Mucosa of descending colon (tissue), 3 donors: Measurements from ENCODE around the gene HACD3. TPM values are rescaled to one million over a fixed set of nuclear protein-coding genes. Genes with fewer than 3 reads are reported as not detected.

ENCODE experiments used
- ATAC-seq: fragments of 200-7000 bp; cut with Tn5 transposase; one replicate; pipeline ENCODE4 v1.9.1; 2020; ENCODE audit warnings: mild to moderate bottlenecking, moderate library complexity
- DNase-seq, 3 donors: peaks; one replicate each; pipeline ENCODE4 v3.0.0-alpha.2; 2020
- H3K36me3 ChIP-seq: fragments of 200-600 bp; one replicate; pipeline ENCODE4 v1.8.0; 2021; ENCODE audit warnings: low read depth, mild to moderate bottlenecking
- H3K4me1 ChIP-seq: fragments of 200-600 bp; one replicate; pipeline ENCODE4 v1.8.0; 2021; ENCODE audit warnings: low read depth, mild to moderate bottlenecking
- H3K4me3 ChIP-seq: fragments of 200-600 bp; one replicate; pipeline ENCODE4 v1.8.0; 2021; ENCODE audit warnings: mild to moderate bottlenecking
- H3K9me3 ChIP-seq: fragments of 200-600 bp; one replicate; pipeline ENCODE4 v1.8.0; 2021; ENCODE audit warnings: mild to moderate bottlenecking
- intact Hi-C, 2 donors: fragments of 100-400 bp; cut with DNase I in 1 of 2; cut with micrococcal nuclease in 1 of 2; formaldehyde crosslinking; loops; one replicate each; pipeline versions ENCODE4 v1.11.0 to v1.11.1; 2022; cut with DNase I, micrococcal nuclease
- total RNA-seq, 3 donors: library from RNA; stranded (reverse); fragmentation: NEBNext Ultra II Directional in 2 of 3; extraction: Animal tissue kit (Norgen Biotek cat#: 25700) in 2 of 3; gene quantifications; one replicate each; pipeline versions ENCODE4 v1.2.1 to v1.2.4, GENCODE V29; 2021 to 2023
- TF ChIP-seq, protein P1 (sequence below): fragments of 200-600 bp; IDR thresholded peaks from one replicate; pipeline ENCODE4 v1.8.0; 2022; ENCODE audit warnings: antibody characterized with exemption, mild to moderate bottlenecking
- donor health status: DM: no; HTN: no; CAD: no; lungs with moderate emphysema.
- donor health status: DM: no; HTN: no; CAD: no.
- donor health status: DM: no; HTN: yes; CAD: no.

The HACD3 gene
- total RNA-seq, 3 donors from 2014 or later = 26.2 to 31.2 (median 30.9) TPM

DNA sequence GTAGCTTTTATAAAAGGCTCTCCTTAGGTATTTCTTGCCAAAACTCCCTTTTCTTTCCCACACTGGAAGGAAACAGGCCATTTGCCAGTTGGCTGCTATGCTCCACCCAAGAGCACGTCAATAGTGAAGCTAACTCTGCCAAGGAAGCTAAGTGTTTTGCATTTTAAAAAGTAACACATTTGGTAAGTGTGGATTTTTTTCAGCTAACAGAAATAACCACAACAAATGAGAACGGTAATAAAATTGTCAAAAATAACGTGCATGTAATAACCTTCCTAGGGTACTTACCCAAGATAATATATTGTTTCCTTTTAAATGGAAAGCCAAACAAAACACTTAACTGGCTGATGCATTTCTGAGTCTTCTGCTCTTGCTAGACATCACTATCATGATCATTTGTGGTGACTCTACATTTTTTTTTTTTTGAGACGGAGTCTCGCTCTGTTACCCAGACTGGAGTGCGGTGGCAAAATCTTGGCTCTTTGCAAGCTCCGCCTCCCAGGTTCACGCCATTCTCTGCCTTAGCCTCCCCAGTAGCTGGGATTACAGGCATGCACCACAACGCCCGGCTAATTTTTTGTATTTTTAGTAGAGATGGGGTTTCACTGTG is 17.4 kb upstream of the HACD3 start:
- no peaks in the 10 kb centered on the region for H3K9me3 ChIP-seq
- intact Hi-C loops = no loop called here
- ATAC-seq = no peak
- TF ChIP-seq, protein P1, sequence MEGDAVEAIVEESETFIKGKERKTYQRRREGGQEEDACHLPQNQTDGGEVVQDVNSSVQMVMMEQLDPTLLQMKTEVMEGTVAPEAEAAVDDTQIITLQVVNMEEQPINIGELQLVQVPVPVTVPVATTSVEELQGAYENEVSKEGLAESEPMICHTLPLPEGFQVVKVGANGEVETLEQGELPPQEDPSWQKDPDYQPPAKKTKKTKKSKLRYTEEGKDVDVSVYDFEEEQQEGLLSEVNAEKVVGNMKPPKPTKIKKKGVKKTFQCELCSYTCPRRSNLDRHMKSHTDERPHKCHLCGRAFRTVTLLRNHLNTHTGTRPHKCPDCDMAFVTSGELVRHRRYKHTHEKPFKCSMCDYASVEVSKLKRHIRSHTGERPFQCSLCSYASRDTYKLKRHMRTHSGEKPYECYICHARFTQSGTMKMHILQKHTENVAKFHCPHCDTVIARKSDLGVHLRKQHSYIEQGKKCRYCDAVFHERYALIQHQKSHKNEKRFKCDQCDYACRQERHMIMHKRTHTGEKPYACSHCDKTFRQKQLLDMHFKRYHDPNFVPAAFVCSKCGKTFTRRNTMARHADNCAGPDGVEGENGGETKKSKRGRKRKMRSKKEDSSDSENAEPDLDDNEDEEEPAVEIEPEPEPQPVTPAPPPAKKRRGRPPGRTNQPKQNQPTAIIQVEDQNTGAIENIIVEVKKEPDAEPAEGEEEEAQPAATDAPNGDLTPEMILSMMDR = no peak
- peaks cover 6% of the 10 kb centered on the region for H3K4me1 ChIP-seq
- no peak overlapping the region for H3K4me3 ChIP-seq
- peak in 1 of 3 donors; percentile 49 for DNase-seq
- no peaks in the 10 kb centered on the region for H3K36me3 ChIP-seq

DNA sequence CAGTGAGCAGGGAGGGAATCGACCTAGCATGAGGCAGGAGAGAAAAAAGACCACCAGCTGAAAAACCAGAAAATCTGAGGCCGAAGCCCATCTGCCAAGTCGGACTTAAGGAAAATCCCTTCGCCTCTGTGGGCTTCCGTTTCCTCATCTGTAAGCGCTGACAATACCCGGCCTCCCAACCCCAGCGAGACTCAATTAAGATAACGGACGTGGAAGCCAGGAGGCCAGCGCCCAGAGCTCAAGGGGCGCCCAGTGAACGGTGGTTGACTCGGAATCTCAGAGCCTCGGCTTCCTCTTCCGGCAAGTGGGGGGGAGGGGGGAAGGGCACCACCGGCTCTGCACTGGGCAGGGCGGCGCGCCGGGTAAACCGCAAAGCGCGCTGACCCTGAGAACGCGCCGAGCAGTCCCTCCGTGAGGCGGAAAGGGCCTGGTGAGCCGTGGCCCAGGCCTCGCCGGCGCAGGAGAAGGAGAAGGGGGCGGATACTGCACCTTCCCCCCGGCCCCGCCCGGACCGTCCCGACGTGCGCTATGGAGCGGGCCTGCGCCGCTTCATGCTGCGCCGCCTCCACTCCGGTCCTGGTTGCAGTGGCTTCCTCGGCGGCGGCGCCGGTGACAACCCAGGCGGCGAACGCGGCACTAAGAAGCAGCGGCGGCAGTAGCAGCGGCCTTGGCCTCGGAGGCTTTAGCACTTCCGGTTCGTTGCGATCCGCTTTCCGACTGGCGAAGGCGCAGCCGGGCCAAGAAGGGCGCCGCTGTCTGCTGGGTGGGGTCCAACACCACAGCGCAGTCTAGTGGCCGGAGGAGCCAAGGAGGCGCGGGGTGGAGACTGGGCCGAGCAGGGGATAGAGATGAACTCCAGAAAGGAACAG is 13.0 kb upstream of the HACD3 start, which contains the start of gene DPP8:
TSS of gene DPP8 (minus strand) at position 693 of the 869 bp plus-strand sequence. CDS start 5,136 bp downstream, outside the sequence.
- TF ChIP-seq, protein P1 = peak; percentile 79
- peak; percentile 95 to 97 (median 96) for DNase-seq
- Histone ChIP-seq H3K9me3 (no peaks in the 10 kb centered on the region), H3K36me3 (no peaks in the 10 kb centered on the region), H3K4me3 (peak within 1 kb of the TSS; percentile 99), H3K4me1 (peaks cover 6% of the 10 kb centered on the region)
- peak; percentile 99 for ATAC-seq
- intact Hi-C loops = no loop called here

DNA sequence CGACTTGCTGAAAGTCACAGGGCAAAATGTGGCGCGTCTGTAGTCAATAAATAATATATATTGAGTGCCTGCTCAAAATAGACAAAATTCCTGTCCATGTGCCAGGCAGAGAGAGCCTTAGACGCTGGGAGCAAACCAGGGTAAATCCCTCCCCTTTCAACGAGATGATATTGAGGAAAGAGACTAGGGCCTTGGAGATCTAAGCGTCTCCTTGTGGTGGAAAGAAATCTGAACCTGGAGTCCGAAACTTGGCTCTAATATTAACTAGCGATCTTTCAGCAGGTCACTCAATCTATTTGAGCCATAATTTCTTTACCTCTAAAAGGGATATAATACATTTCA is 12.4 kb upstream of the HACD3 start:
- intact Hi-C loops = no loop called here
- no peak for ATAC-seq
- Histone ChIP-seq H3K4me3 (peak overlapping the region; percentile 99), H3K4me1 (peaks cover 6% of the 10 kb centered on the region), H3K36me3 (no peaks in the 10 kb centered on the region), H3K9me3 (no peaks in the 10 kb centered on the region)
- no peak for DNase-seq
- TF ChIP-seq, protein P1 = no peak

DNA sequence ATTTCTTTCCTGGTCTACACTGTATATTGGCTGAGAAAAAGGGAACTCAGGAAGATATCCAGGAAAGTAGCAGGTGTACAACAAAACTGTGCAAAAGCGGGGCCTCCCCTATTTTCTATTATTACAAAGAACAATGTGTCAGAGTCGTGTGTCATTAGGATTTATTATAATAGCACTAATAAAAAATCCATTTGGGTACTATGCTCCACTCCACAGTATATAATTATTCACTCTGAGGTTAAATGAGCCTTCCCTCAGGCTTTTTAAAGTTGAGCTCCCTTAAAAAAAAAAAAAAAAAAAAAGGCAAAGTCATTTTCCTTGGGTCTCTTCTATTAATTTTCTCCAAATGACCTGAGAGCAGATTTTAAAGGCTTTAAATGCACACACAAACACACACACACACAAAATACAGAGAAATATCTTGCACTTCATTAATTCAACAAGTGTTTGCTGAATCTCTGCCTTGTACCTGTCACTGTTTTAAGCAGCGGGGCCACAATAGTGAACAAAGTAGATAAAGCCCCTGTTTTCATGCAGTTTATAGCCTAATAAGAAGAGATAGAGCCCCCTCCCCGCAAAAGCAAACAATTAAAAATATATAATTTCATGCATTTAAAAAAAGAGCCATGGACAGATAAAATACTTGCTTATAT is 11.5 kb upstream of the HACD3 start:
- ATAC-seq = no peak
- intact Hi-C loops = no loop called here

DNA sequence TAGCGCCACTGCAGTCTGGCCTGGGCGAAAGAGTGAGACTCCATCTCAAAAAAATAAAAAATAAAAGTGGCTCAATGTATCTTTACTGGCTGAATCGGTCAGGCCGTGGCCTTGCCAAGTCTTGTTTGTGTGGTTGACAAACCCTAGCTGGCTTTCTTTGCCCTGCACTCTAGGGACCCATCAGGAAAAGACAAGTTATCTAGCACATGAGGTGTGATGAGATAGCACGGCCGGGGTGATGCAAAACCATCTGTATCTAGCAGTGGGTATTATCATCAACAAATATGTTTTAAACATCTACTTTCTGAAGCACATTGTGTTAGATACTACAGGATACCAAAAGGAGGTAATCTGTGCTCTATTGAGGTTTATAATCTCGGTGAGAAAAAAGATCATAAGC is 8.9 kb upstream of the HACD3 start:
- DNase-seq (no peak), ATAC-seq (no peak)
- no peaks in the 10 kb centered on the region for H3K36me3 ChIP-seq
- H3K9me3 ChIP-seq = no peaks in the 10 kb centered on the region
- intact Hi-C loops = no loop called here
- TF ChIP-seq, protein P1 = no peak
- H3K4me1 ChIP-seq = peaks cover 4% of the 10 kb centered on the region
- no peak overlapping the region for H3K4me3 ChIP-seq

More for the DNA sequence above, 11.5 kb upstream of the HACD3 start:
- no peak overlapping the region for H3K4me3 ChIP-seq
- H3K36me3 ChIP-seq = no peaks in the 10 kb centered on the region
- H3K4me1 ChIP-seq = peaks cover 6% of the 10 kb centered on the region
- TF ChIP-seq, protein P1 = no peak
- no peak for DNase-seq
- H3K9me3 ChIP-seq = no peaks in the 10 kb centered on the region
